H9 (cell line): Measurements from ENCODE around the gene SKIL. TPM values are rescaled to one million over a fixed set of nuclear protein-coding genes. Genes with fewer than 3 reads are reported as not detected.

ENCODE experiments used
- DNase-seq: peaks from one replicate; pipeline ENCODE4 v3.0.0-alpha.2; 2017
- H2AFZ ChIP-seq: one replicate; pipeline ENCODE4 v1.6.1; 2013; ENCODE audit warnings: mild to moderate bottlenecking, low read length, control low read depth, moderate library complexity
- H2AK5ac ChIP-seq: 2 replicates; pipeline ENCODE4 v1.6.1; 2013; ENCODE audit warnings: low read length, control low read depth, mixed read lengths; ENCODE audit not compliant: insufficient read length
- H2BK120ac ChIP-seq: one replicate; pipeline ENCODE4 v1.6.1; 2013; ENCODE audit warnings: low read depth, mild to moderate bottlenecking, low read length, control low read depth, inconsistent platforms; ENCODE audit not compliant: poor library complexity, severe bottlenecking
- H2BK12ac ChIP-seq: 2 replicates; pipeline ENCODE4 v1.6.1; 2013; ENCODE audit warnings: low read length, control low read depth, mixed read lengths, low read depth; ENCODE audit not compliant: insufficient read length
- H2BK15ac ChIP-seq: 2 replicates; pipeline ENCODE4 v1.6.1; 2013; ENCODE audit warnings: low read depth, low read length, control low read depth
- H2BK20ac ChIP-seq: one replicate; pipeline ENCODE4 v1.6.1; 2013; ENCODE audit warnings: low read depth, mild to moderate bottlenecking, low read length, control low read depth, inconsistent platforms; ENCODE audit not compliant: poor library complexity, severe bottlenecking
- H2BK5ac ChIP-seq: 2 replicates; pipeline ENCODE4 v1.6.1; 2013; ENCODE audit warnings: low read length, control low read depth, mixed read lengths; ENCODE audit not compliant: insufficient read length
- H3K14ac ChIP-seq: 2 replicates; pipeline ENCODE4 v1.6.1; 2013; ENCODE audit warnings: low read length, control low read depth; ENCODE audit not compliant: insufficient read depth
- H3K18ac ChIP-seq: 2 replicates; pipeline ENCODE4 v1.6.1; 2013; ENCODE audit warnings: low read depth, mild to moderate bottlenecking, mixed read lengths, low read length, control low read depth; ENCODE audit not compliant: insufficient read length
- H3K23ac ChIP-seq: 2 replicates; pipeline ENCODE4 v1.6.1; 2013; ENCODE audit warnings: low read length, control low read depth, mixed read lengths, low read depth; ENCODE audit not compliant: insufficient read length
- H3K23me2 ChIP-seq: 2 replicates; pipeline ENCODE4 v1.6.1; 2013; ENCODE audit warnings: low read depth, mild to moderate bottlenecking, mixed read lengths, low read length, control low read depth; ENCODE audit not compliant: insufficient read length, poor library complexity, severe bottlenecking
- H3K27ac ChIP-seq: 2 replicates; pipeline ENCODE4 v1.5.1; 2013; ENCODE audit warnings: low read length, control low read depth, mixed read lengths, low read depth; ENCODE audit not compliant: insufficient read length
- H3K27me3 ChIP-seq: 2 replicates; pipeline ENCODE4 v1.6.1; 2013; ENCODE audit warnings: low read length, control low read depth, inconsistent platforms; ENCODE audit not compliant: insufficient read depth
- H3K4ac ChIP-seq: 2 replicates; pipeline ENCODE4 v1.6.1; 2013; ENCODE audit warnings: low read depth, mild to moderate bottlenecking, control low read depth, inconsistent platforms, low read length, moderate library complexity
- H3K4me1 ChIP-seq: 2 replicates; pipeline ENCODE4 v1.6.1; 2013; ENCODE audit warnings: low read length, control low read depth, inconsistent platforms; ENCODE audit not compliant: insufficient read depth
- H3K4me2 ChIP-seq: 2 replicates; pipeline ENCODE4 v1.6.1; 2013; ENCODE audit warnings: low read length, control low read depth, mixed read lengths; ENCODE audit not compliant: insufficient read length, insufficient read depth
- H3K56ac ChIP-seq: 2 replicates; pipeline ENCODE4 v1.6.1; 2013; ENCODE audit warnings: low read depth, mild to moderate bottlenecking, mixed read lengths, low read length, control low read depth; ENCODE audit not compliant: insufficient read length
- H3K79me1 ChIP-seq: 2 replicates; pipeline ENCODE4 v1.6.1; 2013; ENCODE audit warnings: low read depth, mild to moderate bottlenecking, moderate library complexity, low read length, control low read depth, inconsistent platforms; ENCODE audit not compliant: insufficient read depth, poor library complexity, severe bottlenecking
- H3K79me2 ChIP-seq: 2 replicates; pipeline ENCODE4 v1.6.1; 2013; ENCODE audit warnings: low read length, control low read depth, inconsistent platforms; ENCODE audit not compliant: insufficient read depth
- H3K9ac ChIP-seq: 2 replicates; pipeline ENCODE4 v1.6.1; 2013; ENCODE audit warnings: low read length, control low read depth, mixed read lengths; ENCODE audit not compliant: insufficient read length; ENCODE audit errors: extremely low read depth
- H3K9me3 ChIP-seq: one replicate; pipeline ENCODE4 v1.6.1; 2013; ENCODE audit warnings: low read depth, low read length, inconsistent platforms; ENCODE audit not compliant: control insufficient read depth
- H3T11ph ChIP-seq: one replicate; pipeline ENCODE4 v1.6.1; 2013; ENCODE audit warnings: mild to moderate bottlenecking, low read length, control low read depth, inconsistent platforms
- H4K20me1 ChIP-seq: one replicate; pipeline ENCODE4 v1.6.1; 2013; ENCODE audit not compliant: control insufficient read depth, insufficient read length, insufficient read depth
- H4K5ac ChIP-seq: 2 replicates; pipeline ENCODE4 v1.6.1; 2013; ENCODE audit warnings: low read depth, mild to moderate bottlenecking, mixed read lengths, low read length, control low read depth; ENCODE audit not compliant: insufficient read length
- H4K8ac ChIP-seq: replicated peaks from 2 replicates; pipeline ENCODE4 v1.6.1; 2013; ENCODE audit warnings: low read length, control low read depth, mixed read lengths, low read depth; ENCODE audit not compliant: insufficient read length
- H4K91ac ChIP-seq: 2 replicates; pipeline ENCODE4 v1.6.1; 2013; ENCODE audit warnings: low read depth, mild to moderate bottlenecking, moderate library complexity, mixed read lengths, low read length, control low read depth; ENCODE audit not compliant: insufficient read length
- H3K27ac Mint-ChIP-seq, 3 experiments: 2 replicates in 2 of 3; 3 replicates in 1 of 3; pipeline ENCODE4 v1.8.0; 2020 to 2021; ENCODE audit warnings: mixed read lengths in 3 of 3, mild to moderate bottlenecking in 1 of 3, moderate library complexity in 1 of 3
- H3K27me3 Mint-ChIP-seq: 2 replicates; pipeline ENCODE4 v1.8.0; 2021; ENCODE audit warnings: low read depth, mild to moderate bottlenecking, moderate library complexity, mixed read lengths
- H3K36me3 Mint-ChIP-seq, 3 experiments: 2 replicates in 2 of 3; 3 replicates in 1 of 3; pipeline ENCODE4 v1.8.0; 2020 to 2021; ENCODE audit warnings: low read depth in 3 of 3, mixed read lengths in 3 of 3; ENCODE audit not compliant: insufficient read depth in 1 of 3
- H3K4me1 Mint-ChIP-seq, 2 experiments: 2 replicates each; pipeline ENCODE4 v1.8.0; 2020; ENCODE audit warnings: mixed read lengths in 2 of 2
- H3K4me3 Mint-ChIP-seq, 2 experiments: 2 replicates in 1 of 2; 3 replicates in 1 of 2; pipeline ENCODE4 v1.8.0; 2020 to 2021; ENCODE audit warnings: mild to moderate bottlenecking in 2 of 2, mixed read lengths in 2 of 2, moderate library complexity in 1 of 2
- H3K9me3 Mint-ChIP-seq, 2 experiments: 2 replicates in 1 of 2; 3 replicates in 1 of 2; pipeline ENCODE4 v1.8.0; 2020; ENCODE audit warnings: mild to moderate bottlenecking in 2 of 2, mixed read lengths in 2 of 2, moderate library complexity in 1 of 2
- WGBS: extraction: QIAGEN DNeasy Blood & Tissue Kit; methylation state at CpG from one replicate; pipeline ENCODE4 v1.1.7; 2013; ENCODE audit warnings: missing lambda C conversion rate, low lambda C conversion rate, mixed read lengths; ENCODE audit not compliant: insufficient read length; ENCODE audit errors: extremely low coverage; 5-methylcytosine and 5-hydroxymethylcytosine counted together
- total RNA-seq: library from RNA; stranded (reverse); gene quantifications from 2 replicates; pipeline ENCODE4 v1.2.1, GENCODE V29; 2021
- TF ChIP-seq, protein P1 (sequence below): fragments of 200-600 bp; sonication (generic); conservative IDR thresholded peaks from 3 replicates; pipeline ENCODE4 v1.8.0; 2021; ENCODE audit warnings: antibody characterized with exemption, mild to moderate bottlenecking

SKIL gene
- total RNA-seq, 1 experiment from 2014 or later: 170 TPM

DNA sequence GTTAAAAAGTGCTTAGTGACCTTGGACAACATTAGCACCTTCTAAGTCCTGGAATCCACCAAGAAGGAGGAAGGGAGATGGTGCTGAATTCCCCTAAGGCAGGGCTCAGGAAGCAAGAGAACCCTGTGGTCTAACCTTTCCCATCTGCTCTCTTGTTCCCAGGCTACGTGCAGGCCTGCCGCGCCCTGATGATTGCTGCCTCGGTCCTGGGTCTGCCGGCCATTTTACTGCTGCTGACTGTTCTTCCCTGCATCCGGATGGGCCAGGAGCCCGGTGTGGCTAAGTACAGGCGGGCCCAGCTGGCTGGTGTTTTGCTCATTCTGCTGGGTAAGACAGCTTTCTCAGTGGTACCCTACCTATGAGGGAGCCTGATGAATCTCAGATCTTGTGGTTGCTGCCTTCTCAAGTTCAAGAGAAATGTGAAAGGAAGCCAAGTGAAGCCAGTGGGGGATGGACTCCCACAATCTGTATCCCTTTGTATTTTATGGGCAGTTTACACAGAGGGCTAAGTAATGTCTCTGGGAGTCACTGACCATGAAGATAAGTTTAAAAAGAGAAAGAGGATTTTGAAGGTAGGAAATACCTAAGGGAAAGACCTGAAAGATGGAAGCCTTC, 65.6 kb downstream of the SKIL start:
- H3K4me2 ChIP-seq: no peak overlapping the region
- H3K4me3 Mint-ChIP-seq: no peak overlapping the region
- no peak overlapping the region for H3K27ac ChIP-seq
- no peaks in the 10 kb centered on the region for H3K9me3 ChIP-seq
- no peak overlapping the region for H3K9ac ChIP-seq
- H4K5ac ChIP-seq: no peak overlapping the region
- no peak overlapping the region for H2BK12ac ChIP-seq
- peaks cover 21% of the 10 kb centered on the region; the same call in 1 of the 2 replicates for H3K27me3 ChIP-seq
- H4K20me1 ChIP-seq: no peaks in the 10 kb centered on the region
- H3K36me3 Mint-ChIP-seq: peaks cover 0 to 7% (median 0%) of the 10 kb centered on the region in 3 experiments; a peak in 3 of 7 replicates
- no CpG with 5 or more reads among the region's 8 CpGs for WGBS
- no peak overlapping the region for H3T11ph ChIP-seq
- peaks cover 21 to 28% of the 10 kb centered on the region in 2 experiments for H3K4me1 Mint-ChIP-seq
- H3K79me1 ChIP-seq: no peaks in the 10 kb centered on the region
- H3K27me3 Mint-ChIP-seq: peaks cover 37% of the 10 kb centered on the region
- H2AFZ ChIP-seq: no peak overlapping the region
- no peak overlapping the region for H2BK15ac ChIP-seq
- H4K8ac ChIP-seq: no peak overlapping the region
- TF ChIP-seq, protein P1, sequence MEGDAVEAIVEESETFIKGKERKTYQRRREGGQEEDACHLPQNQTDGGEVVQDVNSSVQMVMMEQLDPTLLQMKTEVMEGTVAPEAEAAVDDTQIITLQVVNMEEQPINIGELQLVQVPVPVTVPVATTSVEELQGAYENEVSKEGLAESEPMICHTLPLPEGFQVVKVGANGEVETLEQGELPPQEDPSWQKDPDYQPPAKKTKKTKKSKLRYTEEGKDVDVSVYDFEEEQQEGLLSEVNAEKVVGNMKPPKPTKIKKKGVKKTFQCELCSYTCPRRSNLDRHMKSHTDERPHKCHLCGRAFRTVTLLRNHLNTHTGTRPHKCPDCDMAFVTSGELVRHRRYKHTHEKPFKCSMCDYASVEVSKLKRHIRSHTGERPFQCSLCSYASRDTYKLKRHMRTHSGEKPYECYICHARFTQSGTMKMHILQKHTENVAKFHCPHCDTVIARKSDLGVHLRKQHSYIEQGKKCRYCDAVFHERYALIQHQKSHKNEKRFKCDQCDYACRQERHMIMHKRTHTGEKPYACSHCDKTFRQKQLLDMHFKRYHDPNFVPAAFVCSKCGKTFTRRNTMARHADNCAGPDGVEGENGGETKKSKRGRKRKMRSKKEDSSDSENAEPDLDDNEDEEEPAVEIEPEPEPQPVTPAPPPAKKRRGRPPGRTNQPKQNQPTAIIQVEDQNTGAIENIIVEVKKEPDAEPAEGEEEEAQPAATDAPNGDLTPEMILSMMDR: no peak
- no peak overlapping the region for H3K56ac ChIP-seq
- H3K4ac ChIP-seq: no peak overlapping the region
- H3K9me3 Mint-ChIP-seq: no peaks in the 10 kb centered on the region
- H2AK5ac ChIP-seq: no peak overlapping the region
- H2BK120ac ChIP-seq: no peak overlapping the region
- H3K18ac ChIP-seq: no peak overlapping the region
- H4K91ac ChIP-seq: no peak overlapping the region
- DNase-seq: no peak
- H2BK5ac ChIP-seq: no peak overlapping the region
- no peak overlapping the region for H3K27ac Mint-ChIP-seq
- H3K23me2 ChIP-seq: peaks cover 13% of the 10 kb centered on the region
- no peak overlapping the region for H2BK20ac ChIP-seq
- no peak overlapping the region for H3K23ac ChIP-seq
- H3K4me1 ChIP-seq: 0 out of 2 replicates have a peak, but pooled peaks cover 2% of the 10 kb centered on the region
- no peak overlapping the region; the same call in 1 of the 2 replicates for H3K14ac ChIP-seq
- H3K79me2 ChIP-seq: no peaks in the 10 kb centered on the region
